Fibroblast of lung (primary cell): ENCODE results near the gene VWA3B.

Source experiments
- CTCF ChIP-seq, 2 donors: IDR thresholded peaks in 1 of 2; conservative IDR thresholded peaks in 1 of 2; 1 replicate in 1 of 2; 2 replicates in 1 of 2; pipeline ENCODE4 v1.5.1; 2011 to 2012; ENCODE audit warnings: low read length in 2 of 2, control low read depth in 1 of 2, inconsistent platforms in 1 of 2, low read depth in 1 of 2, mild to moderate bottlenecking in 1 of 2
- EZH2 ChIP-seq: IDR thresholded peaks from 2 replicates; pipeline ENCODE4 v1.5.1; 2012; ENCODE audit warnings: low read length, control low read depth, mild to moderate bottlenecking; ENCODE audit errors: missing control alignments

GRCh38 chr2:98137196-98137595, 50.2 kb downstream of the VWA3B start:
- TF ChIP-seq CTCF (conservative IDR thresholded peaks at IDR 0.05 in 1 of 2, IDR thresholded peaks at IDR 0.05 in 1 of 2; ENCODE audit: low read depth in 1 of 2, low read length in 2 of 2) (no peak), EZH2 (no peak)
